Measurements from ENCODE around the gene ZFP90.

The ZFP90 gene

GRCh38 chr16:68577352-68577853 is 38.3 kb downstream of the ZFP90 start:
- DNase-seq (ENCODE audit: low read depth in 2 of 2, low spot score in 1 of 2), result no peak

- peak; percentile 12 to 23 for DNase-seq (ENCODE audit: low read depth in 2 of 2, low spot score in 1 of 2)
Observed at GRCh38 chr16:68590201-68590994, 51.3 kb downstream of the ZFP90 start.

- DNase-seq (ENCODE audit: low read depth in 2 of 2, low spot score in 1 of 2), result no peak
Observed at GRCh38 chr16:68592466-68593337, 53.6 kb downstream of the ZFP90 start.

GRCh38 chr16:68596266-68596665 is 57.2 kb downstream of the ZFP90 start:
- no peak for DNase-seq (ENCODE audit: low read depth in 2 of 2, low spot score in 1 of 2)

- DNase-seq (ENCODE audit: low read depth in 2 of 2, low spot score in 1 of 2), result no peak
Observed at GRCh38 chr16:68599586-68599985, 60.5 kb downstream of the ZFP90 start.

GRCh38 chr16:68605746-68606145 is 66.7 kb downstream of the ZFP90 start:
- no peak for DNase-seq (ENCODE audit: low read depth in 2 of 2, low spot score in 1 of 2)

- DNase-seq (ENCODE audit: low read depth in 2 of 2, low spot score in 1 of 2), result no peak
Observed at GRCh38 chr16:68607443-68607842, 68.4 kb downstream of the ZFP90 start.

GRCh38 chr16:68608330-68608729 is 69.2 kb downstream of the ZFP90 start:
- DNase-seq (ENCODE audit: low read depth in 2 of 2, low spot score in 1 of 2), result no peak

GRCh38 chr16:68612996-68613395 is 73.9 kb downstream of the ZFP90 start:
- DNase-seq (ENCODE audit: low read depth in 2 of 2, low spot score in 1 of 2), result no peak

GRCh38 chr16:68617734-68618133 is 78.6 kb downstream of the ZFP90 start:
- DNase-seq (ENCODE audit: low read depth in 2 of 2, low spot score in 1 of 2), result no peak

Data from stimulated activated CD8-positive, alpha-beta memory T cell treated with anti-CD3 and anti-CD28 coated beads, Interleukin-4, amount 100 ng/mL, for 4 hours (primary cell).